SK-N-SH treated with all-trans-retinoic acid at 6 μM for 48 hours (cell line): ENCODE results near the gene FHIT.

Experiments used
- ATAC-seq: fragments of 200-7000 bp; cut with Tn5 transposase; 3 replicates; pipeline ENCODE4 v1.9.1; 2020; ENCODE audit warnings: mild to moderate bottlenecking, moderate library complexity
- ARNTL ChIP-seq: fragments of 450-650 bp; formaldehyde crosslinking; IDR thresholded peaks from 2 replicates; pipeline ENCODE4 v1.5.0; 2020; ENCODE audit warnings: low read depth, mild to moderate bottlenecking, moderate library complexity, borderline replicate concordance
- BACH2 ChIP-seq: fragments of 250-450 bp; sonication (Bioruptor Pico); IDR thresholded peaks from 2 replicates; pipeline ENCODE4 v1.9.0; 2021; ENCODE audit warnings: mild to moderate bottlenecking, borderline replicate concordance
- CREB5 ChIP-seq: fragments of 250-450 bp; sonication (Bioruptor Pico); IDR thresholded peaks from 2 replicates; pipeline ENCODE4 v1.5.1; 2020; ENCODE audit warnings: low read depth, mild to moderate bottlenecking, moderate library complexity
- CSDC2 ChIP-seq: fragments of 250-450 bp; sonication (Bioruptor Pico); IDR thresholded peaks from 2 replicates; pipeline ENCODE4 v1.5.0; 2020; ENCODE audit warnings: mild to moderate bottlenecking, moderate library complexity
- CSRNP3 ChIP-seq: fragments of 250-450 bp; sonication (Bioruptor Pico); IDR thresholded peaks from 2 replicates; pipeline ENCODE4 v1.5.1; 2021; ENCODE audit warnings: mild to moderate bottlenecking, moderate library complexity
- ESRRG ChIP-seq: fragments of 250-450 bp; sonication (Bioruptor Pico); IDR thresholded peaks from 2 replicates; pipeline ENCODE4 v1.6.1; 2021; ENCODE audit warnings: mild to moderate bottlenecking
- GLIS3 ChIP-seq: fragments of 250-450 bp; sonication (Bioruptor Pico); IDR thresholded peaks from 2 replicates; pipeline ENCODE4 v1.5.0; 2020; ENCODE audit warnings: mild to moderate bottlenecking, moderate library complexity
- ISL1 ChIP-seq: fragments of 250-450 bp; sonication (Bioruptor Pico); IDR thresholded peaks from 2 replicates; pipeline ENCODE4 v2.1.2; 2022; ENCODE audit warnings: mild to moderate bottlenecking, moderate library complexity
- OSR1 ChIP-seq: fragments of 250-450 bp; sonication (Bioruptor Pico); IDR thresholded peaks from 2 replicates; pipeline ENCODE4 v1.8.0; 2022; ENCODE audit warnings: moderate library complexity, mild to moderate bottlenecking, inconsistent platforms
- PATZ1 ChIP-seq: fragments of 250-450 bp; sonication (Bioruptor Pico); IDR thresholded peaks from 2 replicates; pipeline ENCODE4 v1.8.0; 2020; ENCODE audit warnings: mild to moderate bottlenecking, moderate library complexity, borderline replicate concordance
- POU6F1 ChIP-seq: fragments of 250-450 bp; sonication (Bioruptor Pico); IDR thresholded peaks from 2 replicates; pipeline ENCODE4 v1.8.0; 2021; ENCODE audit warnings: low read depth, mild to moderate bottlenecking, moderate library complexity, borderline replicate concordance
- PPARA ChIP-seq: fragments of 250-450 bp; sonication (Bioruptor Pico); IDR thresholded peaks from 2 replicates; pipeline ENCODE4 v1.5.0; 2020; ENCODE audit warnings: mild to moderate bottlenecking, borderline replicate concordance
- RARB ChIP-seq: fragments of 250-450 bp; sonication (Bioruptor Pico); IDR thresholded peaks from 2 replicates; pipeline ENCODE4 v1.8.0; 2021; ENCODE audit warnings: mild to moderate bottlenecking, moderate library complexity
- SNAI2 ChIP-seq: fragments of 250-450 bp; sonication (Bioruptor Pico); IDR thresholded peaks from 2 replicates; pipeline ENCODE4 v1.5.0; 2020; ENCODE audit warnings: mild to moderate bottlenecking, moderate library complexity
- TCF4 ChIP-seq: fragments of 250-450 bp; sonication (Bioruptor Pico); IDR thresholded peaks from 2 replicates; pipeline ENCODE4 v1.8.0; 2021; ENCODE audit warnings: mild to moderate bottlenecking, moderate library complexity, borderline replicate concordance
- TOX ChIP-seq: fragments of 250-450 bp; sonication (Bioruptor Pico); IDR thresholded peaks from 2 replicates; pipeline ENCODE4 v1.8.0; 2021; ENCODE audit warnings: mild to moderate bottlenecking, moderate library complexity, borderline replicate concordance
- TSHZ2 ChIP-seq: fragments of 250-450 bp; sonication (Bioruptor Pico); IDR thresholded peaks from 2 replicates; pipeline ENCODE4 v1.5.0; 2020; ENCODE audit warnings: mild to moderate bottlenecking, moderate library complexity
- ZC3H10 ChIP-seq: fragments of 250-450 bp; sonication (Bioruptor Pico); IDR thresholded peaks from 2 replicates; pipeline ENCODE4 v1.5.1; 2021; ENCODE audit warnings: mild to moderate bottlenecking, moderate library complexity
- ZFP3 ChIP-seq: fragments of 250-450 bp; sonication (Bioruptor Pico); IDR thresholded peaks from 2 replicates; pipeline ENCODE4 v1.5.0; 2020; ENCODE audit warnings: mild to moderate bottlenecking, moderate library complexity
- ZFP30 ChIP-seq: fragments of 450-650 bp; formaldehyde crosslinking; IDR thresholded peaks from 2 replicates; pipeline ENCODE4 v1.5.0; 2022; ENCODE audit warnings: mild to moderate bottlenecking, moderate library complexity
- ZNF565 ChIP-seq: fragments of 450-650 bp; formaldehyde crosslinking; conservative IDR thresholded peaks from 2 replicates; pipeline ENCODE4 v1.5.0; 2020; ENCODE audit warnings: low read depth, mild to moderate bottlenecking, moderate library complexity
- ZNF70 ChIP-seq: fragments of 450-650 bp; formaldehyde crosslinking; IDR thresholded peaks from 2 replicates; pipeline ENCODE4 v1.5.0; 2020; ENCODE audit warnings: mild to moderate bottlenecking, moderate library complexity
- ZNF8 ChIP-seq: fragments of 450-650 bp; formaldehyde crosslinking; IDR thresholded peaks from 2 replicates; pipeline ENCODE4 v1.5.0; 2020; ENCODE audit warnings: mild to moderate bottlenecking, moderate library complexity

Gene FHIT

GRCh38 chr3:59829527-59829926, 1421.7 kb downstream of the FHIT start:
- TF ChIP-seq CSDC2 (CRISPR knock-in tag) (no peak), POU6F1 (CRISPR knock-in tag) (no peak), TCF4 (CRISPR knock-in tag) (no peak), RARB (CRISPR knock-in tag) (no peak), PPARA (CRISPR knock-in tag) (no peak), TOX (CRISPR knock-in tag) (no peak), ZNF70 (CRISPR knock-in tag) (no peak), ESRRG (no peak), ARNTL (CRISPR knock-in tag) (no peak), BACH2 (CRISPR knock-in tag) (no peak), ZFP3 (CRISPR knock-in tag) (no peak), ZC3H10 (CRISPR knock-in tag) (no peak), SNAI2 (CRISPR knock-in tag) (no peak), TSHZ2 (CRISPR knock-in tag) (no peak), CREB5 (CRISPR knock-in tag) (no peak), GLIS3 (CRISPR knock-in tag) (no peak)
- no peak for ATAC-seq

- TF ChIP-seq TSHZ2 (CRISPR knock-in tag) (no peak), ZC3H10 (CRISPR knock-in tag) (no peak), ISL1 (CRISPR knock-in tag) (no peak), ZFP3 (CRISPR knock-in tag) (no peak), GLIS3 (CRISPR knock-in tag) (no peak), TCF4 (CRISPR knock-in tag) (no peak), ZFP30 (no peak), CSRNP3 (CRISPR knock-in tag) (no peak), ZNF8 (no peak), ARNTL (CRISPR knock-in tag) (no peak), TOX (CRISPR knock-in tag) (no peak), PPARA (CRISPR knock-in tag) (no peak), PATZ1 (CRISPR knock-in tag) (no peak), POU6F1 (CRISPR knock-in tag) (no peak), OSR1 (CRISPR knock-in tag) (no peak), SNAI2 (CRISPR knock-in tag) (no peak), ZNF565 (CRISPR knock-in tag) (no peak)
- no peak for ATAC-seq
Observed at GRCh38 chr3:59824876-59825275, 1426.4 kb downstream of the FHIT start.
